ENCODE measurements around the gene HIVEP3. TPM values are rescaled to one million over a fixed set of nuclear protein-coding genes. Genes with fewer than 3 reads are reported as not detected.

The HIVEP3 gene
- total RNA-seq, 1 donor = 1.8 TPM

GRCh38 chr1:41704196-41704595, 214.5 kb downstream of the HIVEP3 start:
- Histone ChIP-seq H3K9me3 (ENCODE audit: low read depth, low read length) (no peaks in the 10 kb centered on the region), H3K4me1 (ENCODE audit: insufficient read depth, low read length) (no peaks in the 10 kb centered on the region), H3K4me3 (ENCODE audit: insufficient read depth, low read length) (no peak overlapping the region), H3K27me3 (ENCODE audit: insufficient read depth, low read length) (no peaks in the 10 kb centered on the region), H3K4me2 (ENCODE audit: insufficient read depth, low read length) (no peak overlapping the region), H3K79me2 (ENCODE audit: insufficient read depth, low read length) (no peaks in the 10 kb centered on the region), H3K27ac (ENCODE audit: low read depth, low read length) (no peak overlapping the region), H2AFZ (ENCODE audit: low read length) (no peak overlapping the region), H3K36me3 (ENCODE audit: insufficient read depth, low read length) (no peaks in the 10 kb centered on the region), H4K20me1 (ENCODE audit: insufficient read depth, low read length) (no peaks in the 10 kb centered on the region)
- TF ChIP-seq CTCF (IDR thresholded peaks at IDR 0.05; ENCODE audit: extremely low read depth, low read depth, low read length) = no peak
- no peak for DNase-seq (ENCODE audit: insufficient read length, low spot score, missing footprints)

DNA sequence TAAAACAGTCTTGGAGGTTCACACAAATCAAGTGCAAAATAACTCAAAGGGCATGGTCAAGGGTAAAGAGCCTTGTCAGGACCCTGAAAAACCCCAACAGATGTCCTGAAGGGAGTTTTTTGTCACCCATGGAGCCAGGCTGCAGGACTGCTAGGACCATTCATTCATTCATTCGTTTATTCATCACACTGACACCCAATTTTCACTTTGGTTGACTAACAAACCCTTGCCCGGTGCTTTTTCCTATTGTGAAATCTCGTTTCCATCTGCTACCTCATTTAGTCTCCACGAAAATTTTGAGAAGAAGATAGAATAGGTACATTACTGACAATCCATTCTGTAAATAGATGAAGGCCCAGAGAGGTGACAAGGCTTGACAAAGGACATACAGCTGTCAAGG, 216.0 kb downstream of the HIVEP3 start:
- no peaks in the 10 kb centered on the region for H3K36me3 ChIP-seq (ENCODE audit: insufficient read depth, low read length)
- no peaks in the 10 kb centered on the region for H3K79me2 ChIP-seq (ENCODE audit: insufficient read depth, low read length)
- H3K4me1 ChIP-seq (ENCODE audit: insufficient read depth, low read length) = no peaks in the 10 kb centered on the region
- H2AFZ ChIP-seq (ENCODE audit: low read length) = no peak overlapping the region
- H3K27ac ChIP-seq (ENCODE audit: low read depth, low read length) = no peak overlapping the region
- no peak overlapping the region for H3K4me3 ChIP-seq (ENCODE audit: insufficient read depth, low read length)
- no peak overlapping the region for H3K4me2 ChIP-seq (ENCODE audit: insufficient read depth, low read length)
- H3K27me3 ChIP-seq (ENCODE audit: insufficient read depth, low read length) = no peaks in the 10 kb centered on the region
- H4K20me1 ChIP-seq (ENCODE audit: insufficient read depth, low read length) = no peaks in the 10 kb centered on the region
- no peak for TF ChIP-seq CTCF (IDR thresholded peaks at IDR 0.05; ENCODE audit: extremely low read depth, low read depth, low read length)
- no peak for DNase-seq (ENCODE audit: insufficient read length, low spot score, missing footprints)
- no peaks in the 10 kb centered on the region for H3K9me3 ChIP-seq (ENCODE audit: low read depth, low read length)

DNA sequence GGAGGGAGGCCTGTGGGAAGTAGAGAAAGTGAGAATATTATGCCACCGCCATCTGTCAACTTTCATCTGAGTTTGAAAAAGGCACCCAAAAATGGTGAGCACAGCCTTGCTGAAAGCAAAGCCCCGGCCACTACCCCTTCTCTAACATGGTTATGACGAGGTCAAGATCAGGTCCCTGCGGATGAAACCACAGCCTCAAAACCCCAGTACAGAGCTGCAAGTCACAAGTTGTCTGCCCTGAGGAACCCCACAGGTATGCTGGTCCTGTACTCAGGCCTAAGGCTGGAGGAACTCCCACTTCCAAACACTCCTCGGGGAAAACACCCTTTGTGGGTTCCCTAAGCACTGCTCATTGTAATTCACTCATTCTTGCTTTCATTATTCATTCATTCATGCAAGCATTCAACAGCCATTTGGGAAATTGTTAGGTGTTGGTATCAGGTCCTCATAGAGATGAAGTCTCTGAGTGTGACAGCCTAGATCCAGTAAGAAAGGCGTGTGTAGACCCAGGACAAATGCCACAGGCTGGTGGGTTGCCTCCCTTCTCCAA, 217.7 kb downstream of the HIVEP3 start:
- no peaks in the 10 kb centered on the region for H3K9me3 ChIP-seq (ENCODE audit: low read depth, low read length)
- H3K27ac ChIP-seq (ENCODE audit: low read depth, low read length) = no peak overlapping the region
- no peak overlapping the region for H3K4me2 ChIP-seq (ENCODE audit: insufficient read depth, low read length)
- no peak overlapping the region for H2AFZ ChIP-seq (ENCODE audit: low read length)
- H3K4me3 ChIP-seq (ENCODE audit: insufficient read depth, low read length) = no peak overlapping the region
- H3K4me1 ChIP-seq (ENCODE audit: insufficient read depth, low read length) = no peaks in the 10 kb centered on the region
- TF ChIP-seq CTCF (IDR thresholded peaks at IDR 0.05; ENCODE audit: extremely low read depth, low read depth, low read length) = no peak
- H3K27me3 ChIP-seq (ENCODE audit: insufficient read depth, low read length) = no peaks in the 10 kb centered on the region
- DNase-seq (ENCODE audit: insufficient read length, low spot score, missing footprints) = no peak
- no peaks in the 10 kb centered on the region for H3K79me2 ChIP-seq (ENCODE audit: insufficient read depth, low read length)
- H3K36me3 ChIP-seq (ENCODE audit: insufficient read depth, low read length) = no peaks in the 10 kb centered on the region
- no peaks in the 10 kb centered on the region for H4K20me1 ChIP-seq (ENCODE audit: insufficient read depth, low read length)

DNA sequence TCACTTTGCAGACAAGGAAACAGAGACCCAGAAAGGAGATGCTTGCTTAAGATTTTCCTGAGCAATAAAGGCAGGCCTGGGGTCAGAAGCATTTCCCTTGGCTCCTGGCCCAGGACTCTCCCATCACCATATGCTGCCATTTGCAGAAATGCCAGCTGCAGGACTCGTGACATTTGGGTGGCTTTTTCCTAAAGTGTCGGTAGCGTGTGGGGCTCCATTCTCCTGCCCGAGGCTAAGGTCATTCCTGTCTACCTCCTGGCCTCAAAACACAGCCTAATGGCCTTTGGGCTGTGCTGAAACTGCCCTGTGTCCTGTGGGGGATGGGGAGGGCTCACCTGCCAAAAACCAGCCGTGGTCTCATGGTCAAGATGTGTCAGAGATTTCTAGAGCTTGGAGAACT, 218.1 kb downstream of the HIVEP3 start:
- Histone ChIP-seq H3K27me3 (ENCODE audit: insufficient read depth, low read length) (no peaks in the 10 kb centered on the region), H3K9me3 (ENCODE audit: low read depth, low read length) (no peaks in the 10 kb centered on the region), H3K4me2 (ENCODE audit: insufficient read depth, low read length) (no peak overlapping the region), H3K4me1 (ENCODE audit: insufficient read depth, low read length) (no peaks in the 10 kb centered on the region), H3K79me2 (ENCODE audit: insufficient read depth, low read length) (no peaks in the 10 kb centered on the region), H3K36me3 (ENCODE audit: insufficient read depth, low read length) (no peaks in the 10 kb centered on the region), H4K20me1 (ENCODE audit: insufficient read depth, low read length) (no peaks in the 10 kb centered on the region), H3K27ac (ENCODE audit: low read depth, low read length) (no peak overlapping the region), H2AFZ (ENCODE audit: low read length) (no peak overlapping the region), H3K4me3 (ENCODE audit: insufficient read depth, low read length) (no peak overlapping the region)
- DNase-seq (ENCODE audit: insufficient read length, low spot score, missing footprints) = peak; percentile 26
- TF ChIP-seq CTCF (IDR thresholded peaks at IDR 0.05; ENCODE audit: extremely low read depth, low read depth, low read length) = no peak

Data from osteoblast (primary cell).